H1 (cell line): Measurements from ENCODE around the gene SEPTIN5. TPM values are rescaled to one million over a fixed set of nuclear protein-coding genes. Genes with fewer than 3 reads are reported as not detected.

Source experiments
- BCL11A ChIP-seq, 2 experiments: IDR thresholded peaks; one replicate each; pipeline ENCODE4 v1.6.1; 2011; ENCODE audit warnings: low read depth in 2 of 2, low read length in 2 of 2, mild to moderate bottlenecking in 2 of 2
- CHD1 ChIP-seq: IDR thresholded peaks from 2 replicates; pipeline ENCODE4 v1.6.1; 2012; ENCODE audit warnings: low read depth, low read length, improper control_type of control experiment
- CHD2 ChIP-seq: IDR thresholded peaks from 2 replicates; pipeline ENCODE4 v1.6.1; 2012; ENCODE audit warnings: low read length, improper control_type of control experiment
- FOSL1 ChIP-seq: IDR thresholded peaks from 2 replicates; pipeline ENCODE4 v1.6.1; 2011; ENCODE audit warnings: mild to moderate bottlenecking, low read depth, low read length, moderate library complexity; ENCODE audit not compliant: insufficient read depth
- KDM4A ChIP-seq: IDR thresholded peaks from one replicate; pipeline ENCODE4 v1.7.1; 2012; ENCODE audit warnings: low read depth, mild to moderate bottlenecking, moderate library complexity, low read length, inconsistent platforms; ENCODE audit not compliant: severe bottlenecking
- NRF1 ChIP-seq: IDR thresholded peaks from 2 replicates; pipeline ENCODE4 v1.6.1; 2011; ENCODE audit warnings: mild to moderate bottlenecking, low read depth, low read length, improper control_type of control experiment
- SIRT6 ChIP-seq: IDR thresholded peaks from one replicate; pipeline ENCODE4 v1.7.1; 2012; ENCODE audit warnings: low read length, inconsistent platforms
- TAF7 ChIP-seq: optimal IDR thresholded peaks from 2 replicates; pipeline ENCODE3; 2011; ENCODE audit warnings: low read depth, mild to moderate bottlenecking, inconsistent platforms, low read length, moderate library complexity, borderline replicate concordance
- TCF12 ChIP-seq: IDR thresholded peaks from 2 replicates; pipeline ENCODE4 v1.6.1; 2011; ENCODE audit warnings: low read depth, mild to moderate bottlenecking, low read length
- TEAD4 ChIP-seq: IDR thresholded peaks from 2 replicates; pipeline ENCODE4 v1.6.1; 2012; ENCODE audit warnings: low read depth, low read length, inconsistent platforms, mixed read lengths
- YY1 ChIP-seq: IDR thresholded peaks from 2 replicates; pipeline ENCODE4 v1.6.1; 2011; ENCODE audit warnings: low read depth, mild to moderate bottlenecking, low read length
- polyA plus RNA-seq, 7 experiments: library from polyadenylated mRNA; depleted of rRNA in 3 of 7; stranded (reverse) in 5 of 7; unstranded in 2 of 7; fragments of >200 nt in 5 of 7; fragments of 200-250 nt in 2 of 7; gene quantifications; 1 replicate in 5 of 7; 2 replicates in 1 of 7; 4 replicates in 1 of 7; pipeline versions ENCODE4 v1.2.1 to v1.2.3, GENCODE V29; 2011 to 2013; ENCODE audit warnings: missing spikeins in 2 of 7, mixed read lengths in 2 of 7
- total RNA-seq: library from RNA; stranded (reverse); fragmentation: NEBNext Ultra II Directional; extraction: Animal tissue kit (Norgen Biotek cat#: 25700); gene quantifications from 2 replicates; pipeline ENCODE4 v1.2.1, GENCODE V29; 2021

Gene SEPTIN5
- total and polyA plus RNA-seq, 2 of the 8 experiments (the other 6 are each of a cell fraction or from before 2014, with no cell fraction given) = 6.0 to 8.6 TPM

GRCh38 chr22:19757140-19757984 lies 43.1 kb downstream of the SEPTIN5 start (continued):
- TF ChIP-seq CHD2 = no peak
- no peak for TF ChIP-seq TAF7
- peak; percentile 7 for TF ChIP-seq KDM4A
- TF ChIP-seq NRF1 = no peak
- TF ChIP-seq FOSL1 = no peak
- no peak for TF ChIP-seq TCF12
- TF ChIP-seq YY1 = no peak
- no peak for TF ChIP-seq BCL11A (IDR thresholded peaks at IDR 0.05; ENCODE audit: low read depth in 2 of 2, low read length in 2 of 2)
- TF ChIP-seq TEAD4 = no peak
- TF ChIP-seq SIRT6 = no peak
- no peak for TF ChIP-seq CHD1
